GM12878 (cell line): Measurements from ENCODE around the gene TTLL10. TPM values are rescaled to one million over a fixed set of nuclear protein-coding genes. Genes with fewer than 3 reads are reported as not detected.

Experiments
- ATAC-seq: fragments of 200-7000 bp; cut with Tn5 transposase; 3 replicates; pipeline ENCODE4 v1.9.1; 2020; ENCODE audit warnings: mild to moderate bottlenecking, moderate library complexity
- BruUV-seq: library from RNA; stranded (reverse); fragments of 400-500 nt; replicated peaks from 2 replicates; lab custom pipeline; 2021; lab: Mats Ljungman, UMichigan
- CTCF ChIA-PET: fragments of 300-600 bp; sonication (Branson Sonifier 250); formaldehyde crosslinking; extraction: SDS; loops from one replicate; lab custom pipeline; 2021; ENCODE audit warnings: inconsistent platforms; lab: Yijun Ruan, JAX
- POLR2A ChIA-PET: fragments of 350-600 bp; formaldehyde crosslinking; extraction: SDS; loops from one replicate; lab custom pipeline; 2021; ENCODE audit warnings: inconsistent platforms; lab: Charles Lee
- RAD21 ChIA-PET: fragments of 300-600 bp; sonication (Branson Sonifier 250); formaldehyde crosslinking; loops from one replicate; lab custom pipeline; 2023; ENCODE audit warnings: antibody characterized with exemption; ENCODE audit not compliant: unreplicated experiment; lab: Charles Lee
- SMC1A ChIA-PET: fragments of 300-600 bp; sonication (Branson Sonifier 250); formaldehyde crosslinking; loops from one replicate; lab custom pipeline; 2023; ENCODE audit not compliant: unreplicated experiment, uncharacterized antibody; lab: Charles Lee
- DNase-seq: peaks from one replicate; pipeline ENCODE4 v3.0.0-alpha.2; 2011; ENCODE audit warnings: low read depth, low spot score
- FAIRE-seq: peaks from 3 replicates; lab custom pipeline; 2011; peaks lifted over from hg19 to GRCh38; lab: Jason Lieb, UNC
- H2AFZ ChIP-seq: 2 replicates; pipeline ENCODE4 v1.6.0; 2011; ENCODE audit warnings: low read depth, low read length, control low read depth; ENCODE audit not compliant: control insufficient read depth
- H3K27ac ChIP-seq: 2 replicates; pipeline ENCODE4 v1.5.1; 2011; ENCODE audit warnings: control low read depth; ENCODE audit not compliant: control insufficient read depth, insufficient read depth
- H3K27me3 ChIP-seq, 2 experiments: replicated peaks in 1 of 2; 2 replicates each; pipeline versions ENCODE4 v1.6.0 to v1.6.1; 2011; ENCODE audit warnings: low read length in 1 of 2; ENCODE audit not compliant: control insufficient read depth in 2 of 2, insufficient read depth in 2 of 2
- H3K36me3 ChIP-seq, 2 experiments: 2 replicates each; pipeline ENCODE4 v1.5.1; 2011; ENCODE audit warnings: low read length in 1 of 2; ENCODE audit not compliant: control insufficient read depth in 2 of 2, insufficient read depth in 2 of 2
- H3K4me1 ChIP-seq: 2 replicates; pipeline ENCODE4 v1.6.1; 2011; ENCODE audit warnings: mild to moderate bottlenecking, low read length, moderate library complexity, mixed read lengths; ENCODE audit not compliant: control insufficient read depth, insufficient read depth
- H3K4me2 ChIP-seq: 2 replicates; pipeline ENCODE4 v1.6.0; 2011; ENCODE audit warnings: control low read depth; ENCODE audit not compliant: control insufficient read depth, insufficient read depth
- H3K4me3 ChIP-seq: fragments of 200-600 bp; sonication (generic); 2 replicates; pipeline ENCODE4 v1.5.1; 2016
- H3K79me2 ChIP-seq: 2 replicates; pipeline ENCODE4 v1.6.0; 2011; ENCODE audit warnings: low read length; ENCODE audit not compliant: control insufficient read depth, insufficient read depth
- H3K9ac ChIP-seq: 2 replicates; pipeline ENCODE4 v1.8.0; 2011; ENCODE audit warnings: low read length, control low read depth, mixed read lengths; ENCODE audit not compliant: control insufficient read depth, insufficient read depth
- H3K9me3 ChIP-seq: replicated peaks from 3 replicates; pipeline ENCODE4 v1.5.1; 2011; ENCODE audit warnings: mild to moderate bottlenecking, low read length; ENCODE audit not compliant: control insufficient read depth, insufficient read depth
- H4K20me1 ChIP-seq: 2 replicates; pipeline ENCODE4 v1.6.0; 2011; ENCODE audit not compliant: control insufficient read depth, insufficient read depth
- E2F4 ChIP-seq: IDR thresholded peaks from 2 replicates; pipeline ENCODE4 v1.6.1; 2012; ENCODE audit warnings: low read depth, low read length, improper control_type of control experiment
- IRF5 ChIP-seq: fragments of 450-650 bp; IDR thresholded peaks from 2 replicates; pipeline ENCODE4 v1.6.1; 2017; ENCODE audit warnings: borderline replicate concordance
- MTA3 ChIP-seq: IDR thresholded peaks from 2 replicates; pipeline ENCODE4 v1.6.1; 2012; ENCODE audit warnings: low read length, inconsistent platforms, borderline replicate concordance
- MXI1 ChIP-seq: fragments of 150-350 bp; IDR thresholded peaks from 2 replicates; pipeline ENCODE4 v1.6.1; 2011; ENCODE audit warnings: low read depth, mild to moderate bottlenecking, inconsistent platforms, low read length, improper control_type of control experiment
- NFXL1 ChIP-seq: fragments of 450-650 bp; IDR thresholded peaks from 2 replicates; pipeline ENCODE4 v1.6.1; 2017; ENCODE audit warnings: antibody characterized with exemption, mild to moderate bottlenecking, borderline replicate concordance
- RAD21 ChIP-seq: IDR thresholded peaks from 2 replicates; pipeline ENCODE4 v1.6.1; 2011; ENCODE audit warnings: mild to moderate bottlenecking, low read depth, low read length, moderate library complexity; ENCODE audit not compliant: insufficient read depth
- ZBED1 ChIP-seq: IDR thresholded peaks from 2 replicates; pipeline ENCODE4 v1.6.1; 2016; ENCODE audit warnings: borderline replicate concordance
- ZBTB11 ChIP-seq: fragments of 450-650 bp; formaldehyde crosslinking; IDR thresholded peaks from 2 replicates; pipeline ENCODE4 v1.5.0; 2022; ENCODE audit warnings: mild to moderate bottlenecking, missing genetic modification characterization
- WGBS: methylation state at CpG from one replicate; pipeline ENCODE4 v1.1.6; 2016; ENCODE audit warnings: low lambda C conversion rate; ENCODE audit not compliant: insufficient replicate concordance, insufficient coverage; ENCODE audit errors: missing lambda C conversion rate; 5-methylcytosine and 5-hydroxymethylcytosine counted together
- in situ Hi-C: fragments of 300-500 bp; cut with MboI; formaldehyde crosslinking; loops from 9 replicates; pipeline ENCODE4 v1.14.3; 2018; ENCODE audit warnings: mixed read lengths
- intact Hi-C: fragments of 100-400 bp; cut with micrococcal nuclease; formaldehyde crosslinking; loops from one replicate; pipeline ENCODE4 v1.14.2; 2022; ENCODE audit not compliant: unreplicated experiment
- polyA plus RNA-seq, 11 experiments: library from polyadenylated mRNA; depleted of rRNA in 4 of 11; unstranded in 6 of 11; stranded (reverse) in 5 of 11; fragments of >200 nt; fragmentation: Nextera tagmentation in 4 of 11; fragmentation: Illumina TruSeq in 1 of 11; extraction: Ambion mirVana in 4 of 11; extraction: Trizol in 1 of 11; gene quantifications; 1 replicate in 1 of 11; 2 replicates in 10 of 11; pipeline versions ENCODE4 v1.2.1 to v1.2.3, GENCODE V29; 2011 to 2016; ENCODE audit warnings: inconsistent platforms in 2 of 11, missing spikeins in 2 of 11, low read depth in 1 of 11
- total RNA-seq, 4 experiments: library from RNA; depleted of rRNA in 3 of 4; stranded (reverse); fragments of >200 nt in 3 of 4; fragmentation: Illumina TruSeq in 1 of 4; extraction: Trizol in 1 of 4; gene quantifications; 2 replicates each; pipeline versions ENCODE4 v1.2.1 to v1.2.3, GENCODE V29; 2013 to 2021

Gene TTLL10
- total and polyA plus RNA-seq, 10 of the 15 experiments (the other 5 are each of a cell fraction or from before 2014, with no cell fraction given) = not detected

GRCh38 chr1:1196431-1197187, 22.9 kb downstream of the TTLL10 start:
- H3K27me3 ChIP-seq = no peaks in the 10 kb centered on the region
- ChIA-PET RAD21 (no interaction called here), SMC1A (interaction anchor here (1.0 kb wide), 2 partner anchors 25 to 26 kb away, joined by 3 read pairs; no protein-coding TSS in a partner anchor), CTCF (no interaction called here), POLR2A (no interaction called here)
- intact Hi-C loops = no loop called here
- WGBS = 44% methylated on average over 13 of the region's 13 CpGs
- ATAC-seq = no peak
- H3K27ac ChIP-seq = no peak overlapping the region
- no peak for DNase-seq
- H2AFZ ChIP-seq = no peak overlapping the region
- H3K4me1 ChIP-seq = no peaks in the 10 kb centered on the region
- H3K36me3 ChIP-seq = no peaks in the 10 kb centered on the region
- no peak overlapping the region for H3K4me3 ChIP-seq
- BruUV-seq = no TSS peak
- no peak overlapping the region for H3K4me2 ChIP-seq
- H3K9me3 ChIP-seq = peaks cover 2% of the 10 kb centered on the region; the same call in 1 of the 3 replicates
- H3K79me2 ChIP-seq = no peaks in the 10 kb centered on the region
- H4K20me1 ChIP-seq = no peaks in the 10 kb centered on the region
- TF ChIP-seq NFXL1 (no peak), ZBED1 (no peak), RAD21 (no peak), ZBTB11 (CRISPR knock-in tag) (no peak), E2F4 (no peak), IRF5 (no peak), MXI1 (no peak), MTA3 (no peak)
- no peak for FAIRE-seq
- H3K9ac ChIP-seq = no peak overlapping the region
- in situ Hi-C loops = no loop called here
